GM21360 (cell line): ENCODE data around the gene DEGS2.
"Not testable (repeated sequence)": the region's sequence is repeated elsewhere in the genome, so short reads cannot be mapped to it uniquely, and the experiment has no call there.

ENCODE experiments used
- ATAC-seq: cut with Tn5 transposase; IDR thresholded peaks from one replicate; pipeline ENCODE4 v1.9.1; 2021; ENCODE audit warnings: mild to moderate bottlenecking, moderate library complexity; ENCODE audit not compliant: unreplicated experiment

The DEGS2 gene

GRCh38 chr14:100159094-100159864 is at the start of gene DEGS2:
Gene DEGS2 (minus strand): TSS chr14:100159645. CDS start chr14:100159587, 58 bp downstream.
- ATAC-seq = peak; percentile 48

DNA sequence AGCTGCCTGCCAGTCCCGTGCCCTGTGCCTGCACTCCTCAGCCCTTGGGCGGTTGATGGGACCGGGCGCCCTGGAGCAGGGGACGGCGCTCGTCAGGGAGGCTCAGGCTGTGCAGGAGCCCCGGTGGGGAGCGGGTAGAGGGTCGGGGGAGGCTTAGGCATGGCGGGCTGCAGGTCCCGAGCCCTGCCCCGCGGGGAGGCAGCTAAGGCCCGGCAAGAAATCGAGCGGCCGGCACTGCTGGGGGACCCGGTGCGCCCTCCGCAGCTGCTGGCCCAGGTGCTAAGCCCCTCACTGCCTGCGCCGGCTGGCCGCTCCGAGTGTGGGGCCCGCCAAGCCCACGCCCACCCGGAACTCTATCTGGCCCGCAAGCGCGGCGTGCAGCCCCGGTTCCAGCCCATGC is 48.7 kb upstream of the DEGS2 start:
- not testable (repeated sequence) for ATAC-seq

- not testable (repeated sequence) for ATAC-seq
Observed at GRCh38 chr14:100207588-100207987, 48.1 kb upstream of the DEGS2 start.

- not testable (repeated sequence) for ATAC-seq
Observed at GRCh38 chr14:100204835-100205167, 45.4 kb upstream of the DEGS2 start.

DNA sequence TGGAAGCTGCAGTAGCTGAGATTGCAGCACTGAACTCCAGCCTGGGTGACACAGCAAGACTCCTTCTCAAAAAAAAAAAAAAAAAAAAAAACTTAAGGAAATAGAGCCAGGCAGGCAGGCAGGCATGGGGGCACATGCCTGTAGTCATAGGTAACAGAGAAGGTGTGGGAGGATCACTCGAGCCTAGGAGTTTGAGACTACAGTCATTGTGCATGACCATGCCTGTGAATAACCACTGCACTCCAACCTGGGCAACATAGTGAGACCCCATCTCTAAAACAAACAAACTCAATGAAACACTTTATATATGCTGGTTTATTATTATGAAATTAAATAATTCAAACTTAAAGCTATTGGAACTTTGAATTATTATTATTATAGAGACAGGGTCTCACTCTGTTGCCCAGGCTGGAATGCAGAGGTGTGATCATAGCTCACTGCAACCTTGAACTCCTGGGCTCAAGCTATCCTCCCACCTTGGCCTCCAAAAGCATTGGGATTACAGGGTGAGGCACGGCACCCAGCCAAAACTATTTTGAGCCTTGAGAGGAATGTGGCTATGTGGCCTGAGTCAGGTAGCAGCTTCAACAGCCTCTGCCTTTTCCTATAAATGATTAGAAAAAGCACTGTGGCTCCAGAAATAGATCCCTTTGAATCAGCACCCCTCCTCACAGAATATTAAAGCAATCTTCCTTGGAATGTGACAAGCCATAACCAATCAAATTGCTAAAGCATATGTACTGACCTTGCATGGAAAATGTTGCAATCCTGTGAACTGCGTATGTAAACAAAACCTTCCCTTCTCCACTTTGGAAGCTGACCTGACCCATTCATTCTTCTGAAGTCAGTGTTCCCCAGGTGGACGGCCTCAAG is 44.8 kb upstream of the DEGS2 start:
- ATAC-seq = no peak

- no peak for ATAC-seq
Observed at GRCh38 chr14:100203146-100203545, 43.7 kb upstream of the DEGS2 start.

DNA sequence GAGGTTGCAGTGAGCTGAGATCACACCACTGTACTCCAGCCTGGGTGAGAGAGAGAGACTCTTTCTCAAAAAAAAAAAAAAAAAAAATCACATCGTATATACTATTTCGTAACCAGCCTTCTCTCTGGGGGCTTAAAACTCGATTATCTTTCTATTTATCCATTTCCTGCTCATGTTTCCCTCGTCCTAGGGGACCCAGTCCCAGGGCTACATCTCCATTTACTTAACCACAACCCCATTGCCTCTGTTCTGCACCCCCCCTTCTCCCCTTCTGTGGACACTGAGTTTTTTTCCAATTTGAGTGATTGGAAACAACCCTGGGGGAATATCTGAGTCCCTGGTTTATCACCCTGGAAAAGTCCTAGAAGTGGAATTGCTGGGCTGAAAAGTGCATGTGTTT is 43.3 kb upstream of the DEGS2 start:
- ATAC-seq = no peak

- no peak for ATAC-seq
Observed at GRCh38 chr14:100201701-100202100, 42.3 kb upstream of the DEGS2 start.

DNA sequence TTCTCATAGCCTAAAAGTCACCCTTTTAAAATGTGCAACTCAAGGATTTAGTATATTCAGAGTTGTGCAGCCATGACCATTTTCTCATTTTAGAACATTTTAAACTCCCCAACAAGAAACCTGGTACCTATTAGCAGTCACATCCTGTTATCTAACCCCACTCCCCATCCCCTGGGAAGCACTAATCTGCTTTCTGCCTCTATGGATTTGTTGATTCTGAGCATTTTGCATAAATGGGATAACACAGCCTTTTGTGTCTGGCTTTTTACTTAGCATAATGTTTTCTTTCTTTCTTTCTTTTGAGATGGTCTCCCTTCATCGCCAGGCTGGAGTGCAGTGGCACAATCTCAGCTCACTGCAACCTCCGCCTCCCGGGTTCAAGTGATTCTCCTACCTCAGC is 40.9 kb upstream of the DEGS2 start:
- ATAC-seq = no peak

DNA sequence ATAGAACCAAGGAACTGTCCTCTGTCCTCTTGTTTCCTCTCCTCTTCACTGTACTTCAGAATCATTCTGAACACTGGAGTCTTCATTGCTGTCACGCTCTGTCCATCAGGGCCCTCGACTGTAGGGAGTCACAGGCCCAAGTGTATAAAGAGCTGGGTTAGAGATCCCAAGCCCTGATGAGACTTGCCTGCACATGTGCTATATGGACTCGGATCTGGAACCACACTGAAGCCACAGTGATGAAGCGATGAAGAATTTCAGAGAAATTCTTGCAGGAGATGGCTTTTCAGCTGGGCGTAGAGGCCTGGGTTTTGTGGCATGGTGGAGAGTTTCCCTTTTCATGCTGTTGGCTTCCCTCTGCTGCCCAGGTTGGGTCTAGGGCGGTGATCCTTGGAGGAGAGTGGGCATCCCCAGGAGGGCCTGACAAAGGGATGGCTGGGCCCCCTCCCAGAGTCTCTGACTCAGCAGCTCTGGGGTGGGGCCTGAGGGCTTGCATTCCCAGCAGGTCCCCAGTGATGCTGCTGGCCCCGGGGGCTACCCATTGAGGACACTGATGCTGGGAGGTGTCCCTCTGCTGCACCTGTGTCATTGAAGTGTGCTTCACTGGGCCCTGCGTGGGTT is 39.9 kb upstream of the DEGS2 start:
- no peak for ATAC-seq

DNA sequence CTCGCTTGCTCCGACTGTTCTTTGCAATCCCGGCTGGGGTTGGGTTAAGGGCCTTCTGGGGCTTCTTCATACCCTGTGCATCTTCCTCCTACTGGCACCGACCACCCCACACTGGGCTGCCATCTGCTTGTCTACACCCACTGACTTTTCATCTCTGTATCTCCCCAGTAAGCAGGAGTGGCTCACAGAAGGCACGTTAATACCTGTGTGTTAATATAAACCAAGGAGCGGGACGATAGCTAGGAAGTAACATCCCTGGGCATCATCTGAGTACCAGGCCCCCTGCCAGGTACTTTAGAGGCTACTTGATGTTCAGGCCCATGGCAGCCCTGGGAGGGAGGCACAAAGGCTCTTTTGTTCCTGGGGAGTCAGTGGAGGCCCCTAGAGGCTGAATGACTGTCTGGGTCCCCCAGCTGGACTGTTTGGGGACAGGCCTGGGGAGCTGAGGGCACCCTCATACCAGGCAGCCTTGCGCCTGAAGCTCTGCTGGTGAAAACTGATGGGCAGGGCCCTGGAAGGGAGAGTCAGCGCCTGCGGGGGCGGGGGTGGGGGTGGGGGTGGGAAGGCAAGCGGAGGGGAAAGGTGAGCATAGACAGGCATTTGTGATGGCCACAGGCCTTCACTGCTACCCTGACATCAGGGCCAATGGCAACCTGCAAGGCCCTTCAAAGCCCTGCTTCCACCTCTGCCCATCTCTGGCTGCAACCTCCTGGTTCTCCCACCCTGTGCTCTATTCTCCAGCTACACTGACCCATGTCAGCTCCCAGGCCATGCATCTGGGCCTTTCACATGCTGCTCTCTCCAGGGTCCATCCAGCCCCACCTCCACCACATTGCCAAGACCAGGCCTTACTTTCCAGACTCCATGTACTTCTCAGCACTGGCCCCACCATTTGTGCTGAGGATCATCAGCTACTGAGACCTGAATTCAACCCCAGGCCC is 34.2 kb upstream of the DEGS2 start:
- no peak for ATAC-seq

DNA sequence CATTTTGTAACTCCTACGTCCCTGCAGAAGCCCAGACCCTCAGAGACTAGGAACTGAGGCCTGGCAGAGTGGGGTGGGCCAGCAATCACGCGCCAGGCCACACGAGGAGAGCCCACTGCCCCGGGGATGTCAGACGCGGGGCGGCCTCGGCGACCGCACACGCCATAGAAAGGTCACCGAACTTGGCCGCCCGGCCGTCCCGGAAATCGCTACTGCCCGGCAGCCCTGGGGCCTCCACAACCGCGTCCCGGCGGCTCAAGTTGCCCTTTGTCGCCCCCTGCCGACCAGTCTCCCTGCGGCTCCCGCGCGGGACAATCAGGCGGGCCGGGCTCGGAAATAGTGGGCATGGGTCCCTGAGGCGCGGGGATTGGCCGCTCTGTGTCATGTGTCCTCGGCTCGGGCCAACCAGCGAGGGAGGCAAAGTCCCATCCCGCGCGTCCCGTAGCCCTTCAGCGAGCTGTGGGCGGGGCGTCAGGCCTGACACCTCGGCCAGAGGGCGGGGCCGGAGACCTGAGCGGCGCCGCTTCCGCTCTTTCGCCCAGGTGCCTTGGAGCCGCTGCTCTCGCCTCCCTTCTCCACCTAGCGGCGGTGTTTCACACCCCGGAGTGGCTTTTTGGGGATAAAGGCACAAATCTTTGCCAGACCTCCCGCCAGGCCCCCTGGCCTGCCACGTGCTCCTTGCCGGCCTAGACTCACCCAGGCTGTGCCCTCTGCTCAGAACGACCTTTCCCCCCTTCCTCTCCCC is 33.4 kb upstream of the DEGS2 start:
- ATAC-seq = peak; percentile 98

- no peak for ATAC-seq
Observed at GRCh38 chr14:100192250-100192671, 32.8 kb upstream of the DEGS2 start.

DNA sequence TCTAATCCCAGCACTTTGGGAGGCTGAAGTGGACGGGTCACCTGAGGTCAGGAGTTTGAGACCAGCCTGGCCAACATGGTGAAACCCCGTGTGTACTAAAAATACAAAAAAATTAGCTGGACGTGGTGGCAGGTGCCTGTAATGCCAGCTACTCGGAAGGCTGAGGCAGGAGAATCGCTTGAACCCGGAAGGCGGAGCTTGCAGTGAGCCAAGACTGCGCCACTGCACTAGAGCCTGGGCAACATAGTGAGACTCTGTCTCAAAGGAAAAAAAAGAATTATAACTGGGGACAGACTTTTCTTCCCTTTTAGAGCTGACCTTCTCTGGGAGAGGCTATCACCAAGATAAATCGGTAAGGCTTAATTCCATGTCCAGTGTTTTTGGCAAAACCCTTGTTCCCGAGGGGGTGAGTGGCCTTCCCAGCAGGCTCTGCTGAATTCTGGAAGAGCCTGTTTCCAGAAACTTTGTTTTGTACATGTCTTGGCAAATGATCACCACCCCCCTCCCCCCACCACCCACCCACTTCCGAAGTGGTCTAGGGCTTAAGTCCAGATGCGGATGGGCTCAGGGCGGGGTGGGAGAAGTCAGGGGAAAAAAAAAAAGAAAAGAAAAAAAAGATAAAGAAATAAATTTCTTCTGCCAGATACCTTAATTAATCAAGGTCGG is 32.3 kb upstream of the DEGS2 start:
- no peak for ATAC-seq

DNA sequence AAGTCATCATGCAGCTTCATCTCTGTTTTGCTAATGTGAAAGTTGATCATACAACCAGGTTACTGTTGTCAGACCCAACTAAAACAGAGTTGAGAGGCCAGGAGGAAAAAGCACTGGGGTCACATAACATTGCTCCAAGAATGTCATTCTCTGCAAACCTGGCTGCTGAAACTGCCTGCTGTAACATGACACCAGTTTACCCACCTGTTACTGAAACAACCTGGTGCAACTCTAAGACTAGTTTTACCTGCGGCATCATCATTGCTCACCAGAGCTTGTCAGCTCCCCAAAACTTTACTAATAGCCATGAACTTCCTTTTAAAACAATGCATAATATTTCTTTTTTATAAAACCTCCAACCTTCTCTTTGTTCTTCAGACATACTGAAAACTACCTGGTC is 30.7 kb upstream of the DEGS2 start:
- no peak for ATAC-seq

GRCh38 chr14:100188392-100189030 is 29.1 kb upstream of the DEGS2 start:
- no peak for ATAC-seq

DNA sequence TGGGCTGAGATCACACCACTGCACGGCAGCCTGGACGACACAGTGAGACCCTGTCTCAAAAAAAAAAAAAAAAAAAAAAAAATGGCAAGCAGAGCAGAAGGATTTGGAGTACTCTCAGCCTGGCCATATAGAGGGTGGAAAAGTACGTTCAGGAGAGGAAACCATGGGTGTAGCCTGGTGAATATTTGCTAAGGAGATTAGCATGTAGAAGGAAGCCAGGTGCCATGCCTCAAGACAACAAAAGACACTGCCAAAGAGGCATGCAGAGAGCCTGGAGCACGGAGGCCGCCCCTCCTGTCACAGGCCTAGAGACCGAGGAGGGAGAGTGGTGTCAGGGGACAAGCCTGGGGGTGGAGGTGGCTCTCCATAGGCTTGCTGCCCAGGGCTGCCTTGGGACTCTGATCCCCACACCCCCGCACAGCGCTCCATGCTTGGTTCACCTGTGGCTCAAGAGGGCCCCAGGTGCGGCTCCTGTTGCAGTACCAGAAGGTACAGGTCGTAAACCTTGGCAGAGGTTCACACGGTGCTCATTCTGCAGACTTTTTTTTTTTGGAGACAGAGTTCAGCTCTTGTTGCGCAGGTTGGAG is 27.9 kb upstream of the DEGS2 start:
- ATAC-seq = no peak

DNA sequence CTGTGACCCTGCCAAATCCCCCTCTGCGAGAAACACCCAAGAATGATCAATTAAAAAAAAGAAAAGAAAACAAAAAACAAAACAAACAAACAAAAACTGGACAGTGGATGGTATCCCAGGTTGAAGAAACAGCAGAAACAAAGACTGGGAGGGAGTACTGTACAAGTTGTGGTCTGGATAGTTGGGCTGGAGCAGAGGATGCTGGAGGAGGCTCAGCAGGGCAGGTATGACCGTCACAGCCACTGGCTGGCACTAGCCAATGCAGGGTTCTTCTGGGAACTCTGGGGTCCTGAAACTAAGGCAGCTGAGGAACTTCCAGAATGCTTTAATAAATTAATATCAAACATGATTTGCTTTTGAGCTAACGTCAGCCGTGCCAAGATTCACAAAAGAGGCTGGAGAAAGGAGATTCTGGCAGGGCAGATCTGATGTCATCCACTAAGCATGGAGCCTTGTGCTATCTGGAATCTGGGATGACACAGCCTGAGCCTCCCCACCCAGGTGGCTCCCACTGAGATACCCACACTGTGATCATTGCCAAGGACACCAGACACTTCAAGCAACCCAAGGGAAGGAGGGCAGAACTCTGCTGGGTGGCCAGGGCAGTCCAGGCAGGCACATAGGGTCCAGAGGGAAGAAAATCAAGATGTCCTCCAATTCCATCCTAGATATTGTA is 22.6 kb upstream of the DEGS2 start:
- not testable (repeated sequence) for ATAC-seq
